Amygdala (tissue), 56 donors: ENCODE results near the gene ZDHHC11B.
"Not testable (repeated sequence)": the region's sequence is repeated elsewhere in the genome, so short reads cannot be mapped to it uniquely, and the experiment has no call there.

Source experiments
- DNase-seq, 56 donors: peaks; one replicate each; lab custom pipeline; 2025; lab: John Stamatoyannopoulos, UW

ZDHHC11B gene

DNA sequence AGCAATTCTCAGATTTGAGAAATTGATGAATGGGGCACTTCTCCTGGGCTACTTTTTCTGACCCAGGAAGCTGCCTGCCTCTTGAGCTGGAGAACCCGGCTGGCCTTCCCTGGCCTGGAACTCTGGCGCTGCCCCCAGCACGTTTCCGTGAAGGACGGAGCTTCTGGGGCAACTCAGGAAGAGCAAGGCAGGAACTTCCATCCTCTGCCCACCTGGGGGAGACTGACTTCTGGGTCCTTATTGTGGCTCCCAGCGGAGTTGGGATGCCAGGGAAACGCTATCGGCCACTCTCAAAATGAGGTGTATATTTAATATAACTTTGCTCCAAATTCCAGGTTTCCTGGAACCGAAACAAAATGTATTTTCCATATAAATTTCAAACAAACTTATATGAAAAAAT, 57.4 kb downstream of the ZDHHC11B start:
- not testable (repeated sequence) for DNase-seq

- not testable (repeated sequence) for DNase-seq
Observed at GRCh38 chr5:723865-724264, 60.7 kb downstream of the ZDHHC11B start.

DNA sequence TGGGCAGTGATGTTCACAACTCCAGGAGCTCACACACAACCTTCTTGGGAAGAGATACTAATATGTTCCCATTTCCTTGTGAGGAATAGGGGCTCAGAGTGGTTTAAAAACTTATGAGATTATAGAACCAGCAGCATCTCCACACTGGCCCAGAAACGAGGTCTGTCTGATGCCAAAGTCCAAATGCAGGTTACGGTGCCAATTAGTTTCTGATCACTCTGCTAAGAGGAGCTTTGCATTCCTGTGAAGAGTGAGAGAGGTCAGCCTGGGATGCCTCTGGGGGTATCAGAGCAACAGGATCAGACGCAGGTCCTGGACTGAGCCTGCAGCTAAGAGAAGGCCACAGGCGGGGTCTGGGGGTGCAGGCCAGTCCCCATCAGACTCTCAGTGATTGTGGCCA, 61.2 kb downstream of the ZDHHC11B start:
- not testable (repeated sequence) for DNase-seq

DNA sequence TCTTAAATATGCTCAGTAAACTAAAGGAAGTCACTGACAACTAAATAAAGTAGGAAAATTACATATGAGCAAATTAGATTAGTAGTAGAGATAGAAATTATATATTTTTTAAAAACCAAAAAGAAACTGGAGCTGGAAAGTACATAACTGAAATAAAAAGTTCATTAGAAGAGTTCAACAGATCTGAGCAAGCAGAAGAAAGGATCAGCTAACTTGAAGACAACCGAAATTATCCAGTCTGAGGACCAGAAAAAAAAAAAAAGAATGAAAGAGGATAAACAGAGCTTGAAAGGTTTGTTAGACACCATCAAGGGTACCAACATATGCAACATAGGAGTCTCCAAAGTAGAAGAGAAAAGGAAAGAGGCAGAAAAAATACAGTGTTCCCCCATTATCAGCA, 65.2 kb downstream of the ZDHHC11B start:
- DNase-seq, result not testable (repeated sequence)

GRCh38 chr5:717143-717542, 67.4 kb downstream of the ZDHHC11B start:
- DNase-seq, result no peak

DNA sequence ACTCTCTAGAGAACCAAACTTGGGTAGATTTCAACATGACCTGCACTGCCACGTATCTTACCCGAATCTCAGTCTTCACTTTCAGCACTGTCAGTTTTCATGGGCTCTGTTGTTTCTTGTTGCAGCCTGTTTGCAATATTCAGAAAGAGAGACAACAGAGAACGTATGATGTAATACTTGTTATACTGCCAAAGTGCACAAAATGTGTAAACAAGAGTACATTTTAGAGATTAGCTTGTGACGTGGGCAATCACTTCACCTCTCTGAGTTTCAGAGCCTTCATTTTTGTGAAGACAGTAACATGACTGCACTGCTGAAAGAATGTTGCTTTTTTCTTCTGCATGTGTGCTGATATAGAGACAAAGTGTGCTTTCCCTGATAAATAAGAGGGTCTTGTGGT, 67.8 kb downstream of the ZDHHC11B start:
- DNase-seq, result peak in 1 of 56 donors; percentile 14

- DNase-seq, result not testable (repeated sequence)
Observed at GRCh38 chr5:715636-716035, 68.9 kb downstream of the ZDHHC11B start.

DNA sequence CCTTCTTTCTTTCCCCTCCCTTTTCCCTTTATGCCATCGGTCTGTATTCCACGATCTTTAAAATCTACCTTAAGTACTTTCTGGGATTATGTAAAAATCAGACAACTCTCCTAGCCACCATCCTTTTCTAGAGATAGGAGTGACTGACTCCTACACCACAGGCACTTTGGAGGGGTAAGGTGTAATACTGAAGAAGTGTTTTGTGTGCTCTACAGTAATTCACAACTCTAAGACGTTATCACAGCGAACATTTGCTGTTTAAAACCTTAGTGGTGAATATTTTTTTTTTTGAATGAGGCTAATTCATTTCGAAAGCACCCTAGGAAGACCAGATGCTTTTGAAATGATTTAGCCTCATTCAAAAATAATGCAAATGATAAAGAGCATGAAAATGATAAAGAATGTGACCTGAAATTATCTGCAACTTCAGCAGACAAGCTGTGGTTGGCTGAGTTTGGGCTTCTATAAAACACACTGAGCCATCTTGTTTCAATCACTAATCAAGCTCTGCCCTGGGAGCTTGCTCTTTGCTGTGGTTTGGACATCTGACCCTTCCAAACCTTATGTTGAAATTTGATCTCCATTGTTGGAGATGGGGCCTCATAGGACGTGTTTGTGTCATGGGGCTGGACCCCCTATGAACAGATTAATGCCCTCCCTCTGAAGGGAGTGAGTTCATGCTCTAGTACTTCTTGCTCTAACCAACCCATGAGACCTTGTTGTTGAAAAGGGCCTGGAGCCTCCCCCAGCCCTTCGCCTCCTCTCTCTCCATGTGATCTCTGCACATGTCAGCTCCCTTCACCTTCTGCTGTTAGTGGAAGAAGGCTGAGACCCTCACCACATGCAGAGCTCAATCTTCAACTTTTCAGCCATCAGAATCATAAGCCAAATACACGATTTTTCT, 70.1 kb downstream of the ZDHHC11B start:
- not testable (repeated sequence) for DNase-seq

GRCh38 chr5:713686-714085, 70.8 kb downstream of the ZDHHC11B start:
- DNase-seq, result not testable (repeated sequence)

DNA sequence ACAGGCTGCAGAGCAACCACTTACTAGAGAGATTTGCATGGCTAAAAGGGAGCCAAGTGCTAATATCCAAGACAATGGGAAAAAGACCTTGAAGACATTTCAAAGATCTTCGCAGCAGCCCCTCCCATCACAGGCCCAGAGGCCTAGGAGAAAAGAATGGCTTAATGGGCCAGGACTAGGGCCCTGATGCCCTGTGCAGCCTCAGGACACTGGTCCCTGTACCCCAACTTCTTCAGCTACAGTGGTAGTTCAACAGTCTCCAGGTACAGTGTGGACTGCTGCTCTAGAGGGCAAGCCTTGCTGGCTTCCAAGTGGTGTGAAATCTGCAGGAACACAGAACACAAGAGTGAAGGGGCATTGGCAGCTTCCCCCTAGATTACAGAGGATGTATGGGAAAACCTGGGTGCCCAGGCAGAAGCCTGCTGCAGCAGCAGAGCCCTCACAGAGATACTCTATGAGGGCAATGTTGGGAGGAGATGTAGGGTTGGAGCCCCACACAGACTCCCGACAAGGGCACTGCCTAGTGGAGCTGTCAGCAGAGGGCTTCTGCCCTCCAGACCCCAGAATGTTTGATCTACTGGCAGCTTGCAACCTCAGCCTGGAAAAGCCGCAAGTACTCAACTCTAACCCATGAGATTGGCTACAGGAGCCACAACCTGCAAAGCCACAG, 75.5 kb downstream of the ZDHHC11B start:
- DNase-seq, result not testable (repeated sequence)

DNA sequence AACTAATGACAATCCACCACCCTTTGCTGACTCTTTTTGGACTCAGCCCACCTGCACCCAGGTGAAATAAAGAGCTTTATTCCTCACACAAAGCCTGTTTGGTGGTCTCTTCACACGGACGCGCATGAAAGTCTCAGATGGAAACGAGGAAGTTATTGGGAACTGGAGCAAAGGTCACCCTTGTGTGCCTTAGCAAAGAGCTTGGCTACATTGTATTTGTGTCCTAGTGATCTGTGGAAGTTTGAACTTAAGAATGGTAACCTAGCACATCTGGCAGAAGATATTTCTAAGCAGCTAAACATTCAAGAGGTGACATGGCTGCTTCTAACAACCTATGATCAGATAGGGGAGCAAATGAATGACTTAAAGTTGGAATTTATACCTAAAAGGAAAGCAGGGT, 76.2 kb downstream of the ZDHHC11B start:
- not testable (repeated sequence) for DNase-seq

- not testable (repeated sequence) for DNase-seq
Observed at GRCh38 chr5:706127-706526, 78.4 kb downstream of the ZDHHC11B start.

DNA sequence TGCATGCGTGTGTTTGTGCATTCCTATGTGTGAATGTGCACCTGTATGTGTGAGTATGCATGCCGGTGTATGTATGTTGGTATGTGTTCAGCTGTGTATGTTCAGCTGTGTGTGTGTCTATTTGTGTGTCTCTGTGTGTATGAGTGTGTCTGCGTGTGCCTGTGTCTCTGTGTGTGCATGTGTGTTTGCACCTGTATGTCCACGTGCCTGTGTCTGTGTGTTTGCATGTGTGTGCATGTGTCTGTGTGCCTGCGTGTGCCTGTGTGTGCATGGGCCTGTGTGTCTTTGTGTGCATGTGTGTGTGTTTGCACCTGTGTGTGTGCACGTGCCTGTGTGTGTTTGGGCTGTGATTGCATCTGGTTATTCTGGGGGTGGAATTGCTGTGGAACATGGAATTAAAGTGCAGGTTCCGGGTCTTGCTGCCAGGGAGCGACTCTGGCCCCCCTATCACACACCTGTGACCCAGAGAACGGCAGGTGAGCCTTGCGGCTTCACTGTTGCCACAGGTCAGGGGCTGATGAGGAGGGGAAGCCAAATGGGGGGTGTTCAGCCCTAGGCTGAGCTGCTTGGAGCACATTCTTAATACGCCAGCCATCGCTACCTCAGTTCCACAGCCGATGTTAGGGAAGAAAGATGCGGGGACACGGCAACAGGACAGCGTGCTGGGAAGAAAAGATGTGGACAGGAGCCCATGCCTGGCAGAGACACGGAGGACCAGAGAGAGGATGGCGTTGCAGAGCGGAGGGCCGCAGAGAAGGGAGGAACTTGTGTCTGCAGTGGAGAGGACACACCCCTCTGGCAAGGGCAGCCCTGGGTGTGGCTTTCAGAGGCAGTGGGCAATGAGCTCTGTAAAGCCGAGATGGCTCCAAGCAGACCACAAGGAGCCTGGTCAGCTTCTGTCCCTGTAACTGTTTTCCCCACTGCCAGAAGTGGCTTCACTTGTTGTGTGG, 87.5 kb downstream of the ZDHHC11B start:
- DNase-seq, result not testable (repeated sequence)

GRCh38 chr5:696191-696590, 88.3 kb downstream of the ZDHHC11B start:
- DNase-seq, result not testable (repeated sequence)

- DNase-seq, result not testable (repeated sequence)
Observed at GRCh38 chr5:695475-695874, 89.1 kb downstream of the ZDHHC11B start.

DNA sequence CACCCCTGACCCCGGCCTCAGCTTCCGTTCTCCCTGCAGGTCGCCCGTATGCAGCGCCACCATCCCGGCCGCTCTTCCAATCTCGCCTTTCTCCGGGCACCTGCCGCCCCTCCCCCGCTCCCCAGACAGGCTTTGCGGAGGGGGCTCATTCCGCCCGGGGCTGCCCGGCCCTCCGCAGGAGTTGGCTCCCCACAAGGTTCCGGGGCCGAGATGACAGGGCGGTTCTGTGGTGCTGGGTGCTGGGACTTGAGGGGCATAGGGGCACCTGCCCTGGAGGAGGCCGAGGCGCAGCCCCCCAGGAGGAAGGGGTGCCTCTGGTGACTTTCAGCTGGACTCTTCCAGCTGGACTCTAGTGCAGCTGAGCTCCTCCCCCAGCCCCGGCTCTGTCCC, 90.5 kb downstream of the ZDHHC11B start:
- DNase-seq, result not testable (repeated sequence)

DNA sequence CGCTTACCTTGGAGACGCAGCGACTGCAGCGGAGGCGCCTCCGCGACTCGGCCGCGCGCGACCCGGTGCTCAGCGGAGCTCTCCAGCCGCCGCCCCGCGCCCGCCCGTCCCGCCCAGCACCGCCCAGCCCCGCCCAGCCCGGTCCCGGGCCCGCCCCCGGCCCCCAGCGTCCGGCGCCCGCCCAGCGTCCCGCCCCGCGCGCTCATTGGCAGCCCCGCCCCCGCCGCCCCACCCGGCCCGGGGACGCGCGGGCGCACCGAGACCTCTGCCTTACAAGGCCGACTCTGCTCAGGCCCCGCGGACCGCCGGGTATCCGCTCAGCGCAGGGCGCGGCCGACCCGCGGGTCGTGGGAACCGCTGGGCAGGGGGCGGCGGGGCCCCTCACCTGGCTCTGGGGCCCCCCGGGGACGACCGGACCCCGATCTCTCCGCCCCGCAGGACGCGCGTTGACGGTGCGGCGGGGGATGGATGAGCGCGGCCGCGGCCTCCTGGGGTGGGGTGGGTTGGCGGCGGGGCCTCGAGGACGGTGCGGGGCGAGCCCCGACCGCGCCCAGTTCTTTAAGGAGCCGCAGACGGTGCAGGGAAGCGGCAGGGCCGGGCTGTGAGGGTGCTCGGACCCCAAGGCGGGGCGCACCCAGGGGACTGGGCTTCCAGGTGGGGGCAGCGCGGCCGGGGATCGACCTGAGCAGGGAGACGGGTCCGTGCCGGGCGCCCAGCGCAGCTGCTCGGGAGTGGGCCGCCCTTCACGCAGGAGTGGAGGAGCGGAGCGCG, 91.1 kb downstream of the ZDHHC11B start, which contains the start of gene TPPP:
TSS of gene TPPP (minus strand) at position 82 of the 771 bp plus-strand sequence. CDS start 15,292 bp downstream, outside the sequence.
- DNase-seq, result peak; percentile 33 to 99 (median 84)

DNA sequence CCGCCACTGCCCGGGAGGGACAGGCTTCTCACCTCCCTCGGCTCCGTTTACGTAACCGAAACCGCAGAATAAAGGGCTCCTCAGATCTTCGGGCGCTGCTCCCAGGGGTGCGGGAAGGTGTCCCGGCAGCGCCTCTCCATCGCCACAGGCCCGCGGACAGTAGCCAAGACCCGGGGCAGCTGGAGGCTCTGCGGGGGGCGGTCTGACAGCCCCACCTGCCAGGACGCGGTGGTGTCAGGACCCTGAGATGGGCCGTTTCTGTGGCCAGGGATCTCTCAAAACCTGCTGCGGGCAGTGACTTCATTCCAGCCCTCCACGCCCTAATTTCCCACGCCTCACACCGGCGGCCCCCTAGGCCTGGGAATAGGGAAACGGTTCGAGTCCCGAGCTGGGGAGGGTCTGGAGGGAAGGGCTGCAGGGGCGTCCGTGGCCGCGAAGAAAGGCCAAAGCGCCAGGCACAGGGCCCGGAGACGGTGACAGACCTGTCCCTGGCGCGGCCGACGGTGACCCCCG, 91.9 kb downstream of the ZDHHC11B start:
- not testable (repeated sequence) for DNase-seq

- DNase-seq, result no peak
Observed at GRCh38 chr5:691817-692528, 92.6 kb downstream of the ZDHHC11B start.
